GM18520 (cell line): ENCODE results near the gene ZMYND8.
"Not testable (repeated sequence)": the region's sequence is repeated elsewhere in the genome, so short reads cannot be mapped to it uniquely, and the experiment has no call there.

Source experiments
- ATAC-seq: cut with Tn5 transposase; IDR thresholded peaks from one replicate; pipeline ENCODE4 v1.9.1; 2021; ENCODE audit not compliant: unreplicated experiment

ZMYND8 gene

DNA sequence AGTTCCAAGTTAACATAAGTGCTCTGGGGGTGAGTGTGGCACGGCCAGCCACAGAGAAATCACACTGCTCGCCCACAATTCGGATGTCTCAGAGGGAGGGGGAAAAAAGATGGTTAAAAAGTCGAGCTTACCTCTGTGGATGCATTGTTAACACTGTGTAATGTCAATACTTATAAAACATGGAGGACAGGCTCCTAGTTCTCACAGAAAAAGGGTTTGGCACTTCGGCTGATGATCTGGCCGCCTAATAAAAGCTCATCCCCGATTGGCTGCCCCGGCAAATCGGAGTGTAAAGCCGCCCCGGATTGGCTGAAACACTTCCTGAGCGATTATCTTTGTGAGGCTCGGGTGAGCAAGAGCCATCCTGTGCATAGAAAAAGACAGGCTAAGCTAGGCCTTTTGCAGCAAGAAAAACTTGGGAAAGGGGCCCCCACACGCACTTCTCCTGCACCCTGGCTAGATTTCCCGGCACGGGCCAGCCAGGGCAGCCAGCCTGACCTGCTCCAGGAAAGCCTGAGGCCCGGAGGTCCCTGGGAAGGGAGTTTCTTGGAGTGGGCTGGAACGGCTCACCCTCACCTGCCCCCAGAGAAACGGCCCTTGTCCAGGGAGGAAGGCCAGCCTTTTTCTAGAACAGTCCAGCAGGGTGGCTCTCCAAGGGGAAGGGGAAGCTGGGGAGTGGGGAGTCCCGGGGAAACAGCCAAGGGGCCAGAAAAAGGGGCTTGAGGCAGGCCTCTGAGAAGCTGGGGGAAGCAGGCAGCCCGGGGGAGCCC lies at the start of gene ZMYND8:
ZMYND8 (minus strand) TSS at position 174 of the 770 bp plus-strand sequence; CDS start at position 145, 29 bp downstream.
- ATAC-seq = peak; percentile 49

DNA sequence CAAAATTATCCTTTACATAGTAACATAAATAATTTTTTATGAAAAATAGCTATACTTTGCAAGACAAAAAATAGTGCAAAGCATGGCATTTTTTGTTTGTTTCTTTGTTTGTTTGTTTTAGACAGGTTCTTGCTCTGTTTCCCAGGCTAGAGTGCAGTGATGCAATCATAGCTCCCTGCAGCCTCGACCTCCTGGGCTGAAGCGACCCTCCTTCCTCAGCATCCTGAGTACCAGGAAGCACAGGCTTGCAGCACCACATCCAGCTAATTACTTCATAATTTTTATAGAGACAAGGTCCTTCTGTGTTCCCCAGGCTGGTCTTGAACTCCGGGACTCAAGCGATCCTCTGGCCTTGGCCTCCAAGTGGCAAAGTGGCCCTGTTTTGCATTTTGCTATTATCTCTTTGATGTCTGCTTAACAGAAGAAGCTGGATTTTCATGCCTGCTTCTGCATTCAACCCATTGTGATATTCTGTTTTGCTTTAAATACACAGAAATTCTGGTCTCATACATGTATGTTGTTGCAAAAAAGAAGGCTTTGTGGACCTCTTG lies 49.4 kb upstream of the ZMYND8 start:
- ATAC-seq = no peak

DNA sequence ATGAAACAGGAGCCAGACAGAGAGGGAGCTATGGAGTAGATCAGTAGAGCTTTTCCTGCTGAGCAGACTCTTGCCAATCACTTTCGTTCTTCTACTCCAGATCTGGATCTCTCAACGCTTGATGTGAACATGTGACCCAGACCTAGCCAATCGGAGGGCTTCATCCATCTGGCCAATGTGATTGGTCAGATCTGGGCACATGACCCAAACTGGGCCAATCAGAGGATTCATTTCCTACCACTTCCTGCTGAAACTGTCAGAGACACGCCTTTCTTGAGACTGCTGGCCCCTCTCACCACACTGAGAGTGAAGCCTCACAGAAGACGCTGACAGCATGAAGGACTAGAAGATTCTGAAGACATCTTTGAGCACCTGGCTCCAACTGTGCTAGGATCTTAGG lies 44.2 kb upstream of the ZMYND8 start:
- no peak for ATAC-seq

DNA sequence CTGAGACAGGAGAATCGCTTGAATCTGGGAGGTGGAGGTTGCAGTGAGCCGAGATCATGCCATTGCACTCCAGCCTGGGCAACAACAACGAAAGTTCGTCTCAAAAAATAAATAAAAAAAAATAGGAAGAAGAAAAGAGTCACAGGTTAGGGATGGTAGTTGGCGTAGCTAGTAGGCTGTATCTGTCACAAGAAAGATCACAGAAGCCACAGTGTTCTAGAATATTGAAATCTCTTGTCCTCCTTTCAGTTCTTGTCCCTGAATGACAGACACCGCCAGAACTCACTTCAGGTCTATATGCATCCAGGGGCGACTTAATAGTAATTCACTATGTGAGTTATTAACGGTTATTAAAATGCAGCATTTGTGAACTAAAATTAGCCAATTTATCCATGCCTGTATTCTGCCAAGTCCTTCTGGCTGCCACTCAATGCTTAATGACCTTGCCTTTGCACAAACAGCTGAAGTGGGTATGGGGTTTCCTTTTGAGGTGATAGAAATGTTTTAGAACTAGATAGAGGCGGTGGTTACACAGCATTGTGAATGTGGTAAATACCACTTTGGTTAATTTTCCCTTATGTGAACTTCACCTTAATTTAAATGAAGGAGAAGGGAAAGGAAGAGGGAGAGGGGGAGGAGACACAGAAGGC lies 41.3 kb upstream of the ZMYND8 start:
- ATAC-seq = no peak

DNA sequence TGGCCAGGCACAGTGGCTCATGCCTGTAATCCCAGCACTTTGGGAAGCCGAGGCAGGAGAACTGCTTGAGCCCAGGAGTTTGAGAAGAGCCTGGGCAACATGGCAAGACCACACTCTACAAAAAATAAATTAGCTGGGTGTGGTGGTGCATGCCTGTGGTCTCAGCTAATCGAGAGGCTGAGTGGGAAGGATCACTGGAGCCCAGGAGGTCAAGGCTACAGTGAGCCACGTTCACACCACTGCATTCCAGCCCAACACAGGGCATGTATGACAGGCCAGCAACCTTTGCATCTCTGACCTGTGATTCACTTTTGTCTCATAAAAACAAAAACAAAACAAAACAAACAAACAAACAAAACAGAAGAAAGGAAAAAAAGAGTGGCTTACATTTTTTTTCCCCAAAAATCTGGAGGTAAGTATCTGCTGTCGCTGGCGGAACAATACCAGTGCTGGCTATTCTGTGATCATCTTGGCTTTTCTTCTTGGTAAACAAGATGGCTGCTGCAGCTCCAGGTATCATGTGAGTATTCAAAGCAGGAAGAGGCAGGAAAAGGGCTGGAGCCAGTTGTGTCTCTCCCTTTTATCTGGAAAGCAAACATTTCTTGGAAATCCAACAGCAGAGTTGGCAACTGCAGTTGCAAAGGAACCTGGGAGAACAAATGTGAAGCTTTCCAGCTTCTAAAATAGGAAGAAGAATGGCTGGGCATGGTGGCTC lies 40.4 kb upstream of the ZMYND8 start:
- ATAC-seq = no peak

DNA sequence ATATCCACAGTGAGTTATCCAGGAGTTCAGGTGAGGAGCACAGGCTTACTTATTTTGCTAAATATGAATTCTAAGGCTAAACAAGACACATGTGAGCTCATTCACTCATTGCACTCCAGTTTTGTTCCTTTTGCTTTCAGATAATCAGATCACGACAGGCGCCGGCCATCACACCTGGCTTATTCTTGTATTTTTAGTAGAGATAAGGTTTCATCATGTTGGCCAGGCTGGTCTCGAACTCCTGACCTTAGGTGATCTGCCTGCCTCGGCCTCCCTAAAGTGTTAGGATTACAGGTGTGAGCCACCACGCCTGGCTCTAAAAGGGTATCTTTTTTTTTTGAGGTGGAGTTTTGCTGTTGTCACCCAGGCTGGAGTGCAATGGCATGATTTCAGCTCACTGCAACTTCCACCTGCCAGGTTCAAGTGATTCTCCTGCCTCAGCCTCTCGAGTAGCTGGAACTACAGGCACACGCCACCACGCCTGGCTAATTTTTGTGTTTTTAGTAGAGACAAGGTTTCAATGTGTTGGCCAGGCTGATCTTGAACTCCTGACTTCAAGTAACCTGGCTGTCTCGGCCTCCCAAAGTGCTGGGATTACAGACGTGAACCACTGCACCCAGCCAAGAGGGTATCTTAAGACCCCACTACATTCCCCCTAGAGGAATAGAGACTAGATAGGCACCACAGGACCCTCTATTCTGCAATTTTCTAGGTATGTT lies 37.5 kb upstream of the ZMYND8 start:
- ATAC-seq = not testable (repeated sequence)

DNA sequence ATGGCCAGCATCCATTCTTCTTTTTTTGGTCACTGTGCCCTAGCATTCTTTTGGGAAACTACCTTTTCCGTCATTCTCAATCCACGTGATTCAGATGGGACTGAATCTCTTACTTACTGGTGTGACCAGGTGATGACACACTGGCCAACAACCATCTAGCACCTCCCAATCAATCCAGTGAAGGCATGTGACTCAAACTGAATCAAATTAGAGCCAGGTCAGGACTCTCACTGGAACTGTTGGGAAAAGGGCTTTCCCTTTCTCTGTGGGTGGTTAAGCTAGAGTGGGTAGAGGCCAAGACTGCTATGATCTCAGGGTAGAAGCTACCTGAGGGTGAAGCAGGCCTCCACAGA lies 36.2 kb upstream of the ZMYND8 start:
- peak; percentile 18 for ATAC-seq

DNA sequence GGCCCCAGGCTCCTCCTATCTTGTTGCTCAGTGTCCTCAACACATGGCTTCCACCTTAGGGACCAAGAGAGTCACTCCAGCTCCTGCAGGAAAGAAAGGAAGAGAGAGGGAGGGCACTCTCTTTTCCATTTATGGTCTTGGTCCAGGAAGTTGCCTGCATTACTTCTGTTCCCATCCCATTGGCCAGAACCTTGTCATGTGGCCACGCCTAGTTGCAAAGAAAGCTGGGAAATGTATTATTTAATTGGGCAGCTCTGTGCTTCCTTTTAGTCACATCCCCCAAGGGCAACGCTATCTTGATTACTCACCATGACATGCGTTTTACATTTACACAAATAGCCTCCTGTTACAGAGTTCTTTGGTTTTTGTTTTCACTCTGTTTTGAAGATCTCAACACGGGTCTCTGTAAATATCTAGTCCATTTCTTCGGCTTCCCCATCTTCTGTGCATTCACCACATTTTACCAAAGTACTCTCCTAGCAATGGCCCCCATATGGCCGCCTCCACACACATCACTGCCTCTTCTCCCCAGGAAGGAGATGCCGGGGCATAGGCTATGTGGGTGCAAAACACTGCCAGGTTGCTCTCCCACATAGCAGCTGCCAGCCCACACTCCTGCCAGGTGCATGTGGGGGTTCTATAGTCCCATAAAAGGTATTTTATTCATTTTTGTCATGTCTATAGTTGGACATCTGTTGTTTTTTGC lies 35.7 kb upstream of the ZMYND8 start:
- peak; percentile 40 for ATAC-seq

DNA sequence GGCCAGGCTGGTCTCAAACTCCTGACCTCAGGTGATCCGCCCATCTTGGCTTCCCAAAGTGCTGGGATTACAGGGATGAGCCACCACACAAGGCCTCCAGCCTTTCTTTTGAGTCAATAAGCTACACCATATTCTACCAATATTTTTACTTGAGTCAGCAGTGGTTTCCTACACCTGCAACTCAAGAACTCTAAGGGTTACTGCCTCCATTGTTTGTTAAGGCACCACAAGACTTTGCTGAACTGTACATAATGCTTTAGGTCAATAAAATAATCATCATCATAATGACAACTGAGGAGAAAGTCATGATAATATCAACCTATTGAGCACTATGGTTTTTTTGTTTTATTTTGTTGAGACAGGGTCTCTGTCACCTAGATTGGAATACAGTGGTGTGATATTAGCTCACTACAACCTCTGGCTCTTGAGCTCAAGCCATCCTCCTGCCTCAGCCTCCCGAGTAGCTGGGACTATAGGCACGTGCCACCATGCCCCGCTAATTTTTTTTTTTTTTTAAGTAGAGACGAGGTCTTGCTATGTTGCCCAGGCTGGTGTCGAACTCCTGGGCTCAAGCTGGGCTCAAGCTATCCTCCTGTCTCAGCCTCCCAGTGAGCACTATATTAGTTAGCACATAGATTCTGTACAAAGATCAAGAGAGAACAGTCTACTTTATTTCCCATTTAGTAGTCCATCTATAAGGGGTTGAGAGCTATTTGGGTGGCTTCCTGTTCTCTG lies 34.9 kb upstream of the ZMYND8 start:
- no peak for ATAC-seq

DNA sequence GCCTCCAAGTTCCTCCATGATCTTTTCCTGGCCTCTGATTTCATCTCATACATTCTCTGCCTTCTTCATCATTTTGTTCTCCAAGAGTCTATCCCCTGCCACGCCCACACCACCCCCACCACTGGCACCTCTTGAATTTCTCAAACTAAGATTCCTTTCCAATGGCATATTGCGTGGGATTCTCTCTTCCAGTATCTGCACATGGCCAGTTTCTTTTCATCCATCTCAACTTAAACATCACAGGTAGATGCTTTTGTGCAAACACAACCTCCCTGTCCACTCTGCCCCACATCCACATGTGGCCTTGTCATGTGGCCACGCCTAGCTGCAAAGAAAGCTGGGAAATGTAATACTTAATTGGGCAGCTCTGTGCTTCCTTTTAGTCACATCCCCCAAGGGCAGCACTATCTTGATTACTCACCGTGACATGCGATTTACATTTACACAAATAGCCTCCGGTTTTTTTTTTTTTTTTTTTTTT lies 33.4 kb upstream of the ZMYND8 start:
- ATAC-seq = no peak

DNA sequence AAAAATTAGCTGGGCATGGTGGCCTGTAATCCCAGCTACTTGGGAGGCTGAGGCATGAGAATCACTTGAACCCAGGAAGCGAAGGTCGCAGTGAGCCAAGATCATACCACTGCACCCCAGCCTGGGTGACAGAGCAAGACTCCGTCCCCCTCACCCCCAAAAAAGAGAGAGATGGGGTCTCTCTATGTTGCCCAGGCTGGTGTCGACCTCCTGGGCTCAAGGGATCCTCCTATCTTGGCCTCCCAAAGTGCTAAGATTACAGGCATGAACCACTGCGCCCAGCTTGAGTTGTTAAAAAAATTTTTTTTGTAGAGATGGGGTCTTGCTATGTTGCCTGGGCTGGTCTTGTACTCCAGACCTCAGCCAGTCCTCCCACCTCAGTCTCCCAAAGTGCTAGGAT lies 29.5 kb upstream of the ZMYND8 start:
- not testable (repeated sequence) for ATAC-seq

DNA sequence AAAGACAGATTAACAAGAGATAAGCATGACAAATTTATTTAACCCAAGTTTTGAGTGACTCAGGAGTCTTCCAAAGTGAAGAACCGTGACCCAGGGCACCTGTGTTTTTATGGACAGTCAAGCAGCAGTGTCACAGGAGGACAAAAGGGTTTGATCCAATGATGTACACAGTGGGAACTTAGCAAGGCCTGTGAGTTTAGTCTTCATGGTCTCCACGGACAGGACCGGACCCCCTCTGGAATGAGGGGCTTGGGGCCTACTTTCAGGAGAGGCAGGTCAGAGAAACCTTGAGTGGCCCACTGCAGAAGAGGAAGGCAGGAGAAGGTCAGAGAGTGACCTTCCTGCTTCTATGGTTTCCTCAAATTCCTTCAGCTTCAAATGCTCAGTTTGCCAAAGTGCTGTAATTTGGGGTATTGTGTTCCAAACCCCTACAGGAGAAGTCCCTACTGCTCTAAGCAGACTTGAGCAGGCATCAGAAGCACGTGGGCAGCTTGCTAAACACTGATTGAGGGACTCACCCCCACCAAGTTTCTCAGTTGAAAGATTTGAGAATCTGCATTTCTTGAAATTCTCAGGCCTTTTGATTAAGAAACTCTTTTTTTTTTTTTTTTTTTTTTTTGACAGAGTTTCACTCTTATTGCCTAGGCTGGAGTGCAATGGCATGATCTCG lies 26.4 kb upstream of the ZMYND8 start:
- ATAC-seq = no peak

DNA sequence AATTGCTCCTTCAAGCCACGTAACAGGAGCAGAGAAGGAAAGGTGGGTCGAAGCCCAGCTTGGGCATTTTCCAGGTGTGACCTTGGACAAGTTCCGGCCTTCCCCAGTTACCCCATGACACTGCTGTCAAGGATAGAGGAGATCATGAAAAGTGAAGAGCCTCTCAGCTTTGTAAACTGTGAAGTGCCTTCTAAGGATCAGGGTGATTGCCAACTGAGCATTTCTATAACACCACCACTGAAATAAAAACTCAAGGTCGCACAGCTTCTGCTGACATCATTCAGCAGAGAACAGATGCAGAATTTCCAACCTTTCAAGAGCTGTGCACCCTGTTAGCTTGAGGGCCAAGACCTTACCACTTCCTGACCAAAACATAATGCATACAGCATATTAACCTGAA lies 24.0 kb upstream of the ZMYND8 start:
- ATAC-seq = no peak

DNA sequence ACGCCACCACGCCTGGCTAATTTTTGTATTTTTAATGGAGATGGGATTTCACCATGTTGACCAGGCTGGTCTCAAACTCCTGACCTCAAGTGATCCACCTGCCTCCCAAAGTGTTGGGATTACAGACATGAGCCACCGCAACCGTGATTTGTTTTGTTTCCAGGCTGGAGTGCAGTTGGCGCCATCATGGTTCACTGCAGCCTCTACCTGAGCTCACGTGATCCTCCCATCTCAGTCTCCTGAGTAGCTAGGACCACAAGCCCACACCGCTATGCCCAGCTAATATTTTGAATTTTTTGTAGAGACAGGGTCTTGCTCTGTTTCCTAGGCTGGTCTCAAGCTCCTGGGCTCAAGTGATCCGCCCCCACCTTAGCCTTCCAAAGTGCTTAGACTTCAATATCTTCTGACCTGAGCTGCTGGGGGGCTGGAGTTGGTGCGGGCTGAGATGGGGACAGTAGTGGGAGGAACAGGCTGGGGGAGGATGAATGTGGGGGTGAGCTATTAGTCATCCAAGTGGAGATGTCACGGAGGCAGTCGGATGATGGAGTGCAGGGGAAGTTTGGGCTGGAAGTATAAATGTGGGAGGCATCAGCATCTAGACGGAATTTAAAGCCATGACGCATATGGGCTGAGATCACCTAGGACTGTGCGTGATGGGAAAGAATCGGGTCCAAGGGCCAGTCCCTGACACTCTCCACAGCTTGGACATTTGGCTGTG lies 23.1 kb upstream of the ZMYND8 start:
- ATAC-seq = no peak

DNA sequence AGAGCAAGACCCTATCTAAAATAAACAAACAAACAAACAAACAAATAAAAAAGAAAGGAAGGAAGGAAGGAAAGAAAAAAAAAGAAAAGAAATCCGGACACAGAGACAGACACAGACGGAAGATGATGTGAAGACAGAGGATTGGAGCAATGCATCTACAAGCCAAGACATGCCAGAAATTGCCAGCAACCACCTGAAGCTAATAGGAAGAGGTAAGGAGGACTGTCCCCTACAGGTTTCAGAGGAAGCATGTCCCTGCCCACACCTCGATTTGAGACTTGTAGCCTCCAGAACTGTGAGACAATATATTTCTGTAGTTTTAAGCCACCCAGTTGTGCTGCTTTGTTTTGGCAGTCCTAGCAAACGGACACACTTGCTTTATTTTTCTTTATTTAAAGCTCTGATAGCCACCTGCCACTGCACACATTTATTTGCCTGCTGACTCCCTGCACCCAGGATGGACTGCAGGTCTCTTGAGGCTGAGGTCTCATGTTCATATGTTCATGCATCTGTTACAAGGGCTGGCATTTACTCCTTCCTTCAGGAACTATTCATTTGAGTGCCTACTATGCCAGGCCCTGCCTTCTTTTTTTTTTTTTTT lies 20.7 kb upstream of the ZMYND8 start:
- ATAC-seq = no peak

DNA sequence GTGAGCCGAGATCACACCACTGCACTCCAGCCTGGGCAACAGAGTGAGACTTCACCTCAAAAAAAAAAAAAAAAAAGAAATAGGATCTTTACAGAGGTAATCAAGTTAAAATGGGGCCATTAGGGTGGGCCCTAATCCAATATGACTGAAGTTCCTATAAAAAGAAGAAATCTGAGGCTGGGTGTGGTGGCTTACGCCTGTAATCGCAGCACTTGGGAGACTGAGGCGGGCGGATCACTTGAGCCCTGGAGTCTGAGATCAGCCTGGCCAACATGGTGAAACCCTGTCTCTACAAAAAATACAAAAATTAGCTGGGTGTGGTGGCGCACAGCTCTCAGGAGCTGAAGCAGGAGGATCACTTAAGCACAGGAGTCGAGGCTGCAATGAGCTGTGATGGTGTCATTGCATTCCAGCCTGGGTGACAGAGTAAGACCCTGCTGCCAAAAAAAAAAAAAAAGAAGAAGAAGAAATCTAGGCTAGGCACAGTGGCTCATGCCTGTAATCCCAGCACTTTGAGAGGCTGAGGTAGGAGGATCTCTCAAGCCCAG lies 19.7 kb upstream of the ZMYND8 start:
- not testable (repeated sequence) for ATAC-seq

DNA sequence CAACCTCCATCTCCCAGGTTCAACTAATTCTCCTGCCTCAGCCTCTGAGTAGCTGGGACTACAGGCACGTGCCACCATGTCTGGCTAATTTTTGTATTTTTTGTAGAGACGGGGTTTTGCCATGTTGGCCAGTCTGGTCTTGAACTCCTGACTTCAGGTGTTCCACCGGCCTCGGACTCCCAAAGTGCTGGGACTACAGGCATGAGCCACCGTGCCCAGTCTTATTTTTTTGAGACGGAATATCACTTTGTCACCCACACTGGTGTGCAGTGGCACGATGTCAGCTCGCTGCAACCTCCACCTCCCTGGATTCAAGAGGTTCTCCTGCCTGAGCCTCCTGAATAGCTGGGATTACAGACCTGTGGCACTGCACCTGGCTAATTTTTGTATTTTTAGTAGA lies 17.6 kb upstream of the ZMYND8 start:
- not testable (repeated sequence) for ATAC-seq
